GM18505 (cell line): ENCODE results near the gene FLOT2.

Experiments
- ATAC-seq: cut with Tn5 transposase; IDR thresholded peaks from one replicate; pipeline ENCODE4 v1.9.1; 2021; ENCODE audit not compliant: unreplicated experiment
- POLR2A ChIP-seq: IDR thresholded peaks from 4 replicates; pipeline ENCODE4 v1.6.1; 2011; ENCODE audit warnings: borderline replicate concordance; ENCODE audit not compliant: insufficient read depth, insufficient read length; ENCODE audit errors: extremely low read depth

Gene FLOT2

GRCh38 chr17:28929787-28930186, 32.3 kb upstream of the FLOT2 start:
- TF ChIP-seq POLR2A, result no peak
- no peak for ATAC-seq

DNA sequence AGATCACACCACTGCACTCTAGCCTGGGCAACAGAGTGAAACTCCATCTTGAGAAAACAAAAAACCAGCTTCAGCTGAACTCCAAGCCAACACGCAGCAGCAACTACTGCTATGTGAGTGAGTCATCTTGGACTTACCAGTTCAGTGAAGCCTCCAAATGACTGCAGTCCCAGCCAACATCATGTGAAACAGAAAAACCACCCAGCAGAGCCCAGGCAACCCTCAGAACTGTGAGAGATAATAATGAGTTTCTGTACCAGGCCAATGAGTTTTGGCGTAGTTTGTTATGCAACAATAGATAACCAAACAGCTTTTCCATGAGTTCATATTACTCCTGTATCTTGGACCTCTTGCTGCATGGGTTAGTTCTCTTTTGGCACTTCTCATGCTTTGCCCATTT, 30.5 kb upstream of the FLOT2 start:
- ATAC-seq, result no peak
- no peak for TF ChIP-seq POLR2A

DNA sequence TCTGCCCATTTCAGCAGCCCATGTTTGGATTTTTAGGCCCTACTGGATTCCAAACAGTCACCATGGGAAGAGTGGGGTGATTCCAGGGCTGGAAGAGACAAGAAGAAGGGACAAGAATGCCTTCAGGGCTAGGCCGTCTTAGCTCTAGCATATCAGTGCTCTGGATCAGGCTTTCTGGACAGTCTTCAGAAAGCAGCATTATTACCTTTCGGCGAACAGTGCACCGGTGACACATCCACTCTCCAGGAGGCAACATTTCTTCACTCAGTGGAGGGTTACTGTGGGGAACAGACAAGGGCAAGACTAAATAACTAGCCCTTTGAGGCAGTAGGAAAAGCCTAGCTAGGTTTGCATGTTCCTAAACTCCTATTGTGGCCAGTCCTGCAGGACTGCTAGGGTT, 29.3 kb upstream of the FLOT2 start:
- TF ChIP-seq POLR2A, result no peak
- no peak for ATAC-seq

DNA sequence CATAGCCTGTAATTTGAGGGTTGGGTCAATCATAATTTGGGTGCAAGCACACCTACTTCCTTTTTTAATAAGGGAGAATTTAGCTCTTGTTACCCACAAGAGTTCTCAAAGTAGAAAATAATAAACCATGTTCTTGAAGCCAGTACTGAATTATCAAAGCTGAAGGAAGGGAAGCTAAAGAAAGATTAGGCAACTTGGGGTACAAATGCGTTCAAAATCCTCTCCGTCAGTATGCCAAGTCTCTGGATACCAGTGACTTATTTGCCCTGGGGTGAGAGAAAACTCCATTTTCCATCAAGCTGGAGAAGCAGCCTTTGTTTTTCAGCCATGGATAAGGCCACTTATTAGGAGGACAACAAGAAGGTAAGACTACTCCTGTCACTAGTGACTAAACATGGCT, 28.8 kb upstream of the FLOT2 start:
- TF ChIP-seq POLR2A, result no peak
- ATAC-seq, result no peak

GRCh38 chr17:28925912-28926365, 28.4 kb upstream of the FLOT2 start:
- TF ChIP-seq POLR2A, result no peak
- ATAC-seq, result no peak

- no peak for TF ChIP-seq POLR2A
- ATAC-seq, result no peak
Observed at GRCh38 chr17:28920201-28920600, 22.7 kb upstream of the FLOT2 start.

DNA sequence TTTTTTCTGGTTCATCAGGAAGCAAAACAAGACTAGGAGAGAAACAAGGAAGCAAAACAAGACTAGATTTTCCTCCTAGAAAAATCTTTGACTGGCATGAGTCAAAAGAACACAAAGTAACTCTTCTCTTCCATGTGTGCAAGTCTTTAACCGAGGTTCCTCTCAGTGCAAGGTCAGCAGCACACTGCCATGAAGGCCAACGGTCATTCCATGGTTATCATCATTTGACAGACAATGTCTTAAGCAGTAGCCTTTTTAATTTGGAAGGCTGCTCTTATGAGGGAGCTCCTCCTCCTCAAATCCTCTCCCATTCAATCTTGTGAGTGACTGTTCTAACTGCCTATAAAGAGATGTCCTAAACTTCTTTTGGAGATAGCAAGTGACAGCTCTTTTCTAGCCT, 20.8 kb upstream of the FLOT2 start:
- ATAC-seq, result no peak

DNA sequence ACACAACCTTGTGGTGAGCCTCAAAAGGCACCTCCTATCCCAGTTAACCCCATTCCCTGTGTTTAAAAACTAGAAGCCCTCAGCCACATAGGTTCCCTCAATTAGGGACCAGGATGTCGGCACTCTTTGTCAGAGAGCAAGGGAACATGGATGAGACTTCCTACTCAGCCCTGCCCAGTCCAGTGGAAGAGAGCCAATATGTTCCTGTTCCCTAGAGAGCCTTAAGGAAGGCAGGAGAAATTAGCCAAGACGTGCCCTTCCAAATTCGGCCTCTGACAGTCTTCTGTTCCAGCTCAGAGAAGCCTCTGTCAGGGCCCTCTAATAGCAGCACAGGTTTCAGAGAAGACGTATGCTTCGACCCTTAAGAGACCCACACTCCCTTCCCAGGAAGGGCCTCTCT, 19.9 kb upstream of the FLOT2 start:
- no peak for ATAC-seq
- TF ChIP-seq POLR2A, result no peak

More for the DNA sequence above, 20.8 kb upstream of the FLOT2 start:
- no peak for TF ChIP-seq POLR2A

DNA sequence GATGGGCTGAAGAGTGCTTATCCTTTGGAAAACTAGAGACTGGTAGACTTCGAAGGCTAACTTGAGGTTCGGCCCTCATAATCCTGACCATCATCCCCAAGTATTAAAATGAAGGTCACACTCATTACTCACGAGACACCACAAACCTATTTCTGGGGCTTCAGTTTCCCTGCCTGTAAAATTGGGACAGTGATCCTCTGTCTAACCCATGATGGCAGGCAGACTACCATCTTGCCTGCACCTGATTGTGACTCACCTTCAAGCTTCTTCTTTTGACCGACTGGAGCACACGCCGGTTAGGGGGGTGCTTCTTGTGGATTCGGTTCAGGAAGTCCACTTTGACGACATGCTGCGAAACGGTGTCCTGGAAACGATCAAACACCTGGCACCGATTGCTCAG, 19.5 kb upstream of the FLOT2 start:
- no peak for TF ChIP-seq POLR2A
- ATAC-seq, result no peak

DNA sequence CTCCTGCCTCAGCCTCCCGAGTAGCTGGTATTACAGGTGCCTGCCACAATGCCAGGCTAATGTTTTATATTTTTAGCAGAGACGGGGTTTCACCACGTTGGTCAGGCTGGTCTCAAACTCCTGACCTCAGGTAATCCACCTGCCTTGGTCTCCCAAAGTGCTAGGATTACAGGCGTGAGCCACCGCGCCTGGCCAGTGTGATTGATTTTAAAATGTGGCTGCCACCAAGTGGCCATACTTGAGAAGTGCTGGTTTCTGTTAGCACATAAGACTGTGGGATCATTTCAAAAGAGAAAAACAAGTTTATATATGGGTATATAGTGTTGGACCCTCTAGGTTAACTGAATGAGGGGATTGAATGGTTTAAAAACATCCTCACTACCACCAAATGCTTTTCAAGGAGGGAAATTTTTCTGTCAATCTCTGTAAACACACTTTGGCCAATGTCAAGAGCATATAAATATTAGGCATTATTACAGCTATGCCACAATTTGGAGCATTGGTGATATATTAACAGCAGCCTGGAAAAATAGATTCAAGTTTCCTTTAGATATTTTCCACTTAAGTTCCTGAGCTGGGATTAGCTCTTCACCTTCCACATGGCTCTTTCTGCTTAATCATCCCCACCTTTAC, 18.9 kb upstream of the FLOT2 start:
- ATAC-seq, result no peak
- TF ChIP-seq POLR2A, result no peak

DNA sequence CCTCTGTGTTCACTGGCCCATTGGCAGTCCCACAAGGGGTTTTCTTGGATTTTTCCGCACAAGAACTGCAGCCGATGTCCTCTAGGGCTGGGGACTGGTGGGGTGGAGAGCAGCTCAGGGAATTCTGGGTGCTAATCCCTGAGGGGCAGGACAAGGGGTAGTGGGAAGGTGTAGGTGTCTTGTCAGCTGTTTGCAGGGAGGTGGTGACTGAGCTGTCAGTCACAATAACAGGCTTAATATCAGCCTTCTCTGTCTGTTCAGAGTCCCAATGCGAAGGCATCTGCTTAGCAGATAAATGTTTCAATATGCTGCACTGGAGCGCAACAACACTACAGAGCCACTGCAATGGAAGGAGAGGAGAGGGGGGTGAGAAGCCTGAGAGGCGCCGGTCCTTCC, 15.4 kb upstream of the FLOT2 start:
- no peak for ATAC-seq
- no peak for TF ChIP-seq POLR2A

GRCh38 chr17:28912281-28912937, 14.9 kb upstream of the FLOT2 start:
- no peak for TF ChIP-seq POLR2A
- no peak for ATAC-seq

DNA sequence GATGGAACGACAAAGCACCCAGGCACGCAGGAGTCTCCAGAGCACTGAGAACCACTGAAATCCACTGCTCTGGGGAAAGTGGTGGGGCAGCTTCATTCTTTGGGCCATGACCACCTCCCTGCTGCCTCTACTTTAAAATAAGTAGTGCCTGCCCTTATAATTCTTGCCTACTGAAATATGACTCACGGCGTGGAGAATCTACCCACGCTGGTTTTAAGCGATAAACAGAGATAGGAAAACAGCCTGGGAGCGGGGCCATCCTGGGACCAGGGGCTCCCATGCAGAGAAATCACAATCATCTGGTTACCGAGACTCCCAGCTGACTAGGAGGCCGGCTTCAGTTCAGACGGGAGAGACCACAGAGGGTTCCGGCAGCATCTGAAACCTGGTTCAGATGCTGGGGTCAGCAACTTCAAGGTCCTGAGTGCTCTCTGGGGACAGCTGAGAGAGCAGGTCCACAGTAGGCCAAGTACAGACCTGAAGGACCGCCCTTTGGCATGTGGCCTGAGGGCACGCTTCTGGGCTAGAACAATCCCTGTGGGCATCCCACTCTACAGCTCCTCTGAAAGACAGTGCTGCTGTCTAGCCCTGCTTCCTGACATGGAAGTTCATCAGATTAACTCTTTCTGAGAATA, 14.0 kb upstream of the FLOT2 start:
- no peak for TF ChIP-seq POLR2A
- no peak for ATAC-seq

DNA sequence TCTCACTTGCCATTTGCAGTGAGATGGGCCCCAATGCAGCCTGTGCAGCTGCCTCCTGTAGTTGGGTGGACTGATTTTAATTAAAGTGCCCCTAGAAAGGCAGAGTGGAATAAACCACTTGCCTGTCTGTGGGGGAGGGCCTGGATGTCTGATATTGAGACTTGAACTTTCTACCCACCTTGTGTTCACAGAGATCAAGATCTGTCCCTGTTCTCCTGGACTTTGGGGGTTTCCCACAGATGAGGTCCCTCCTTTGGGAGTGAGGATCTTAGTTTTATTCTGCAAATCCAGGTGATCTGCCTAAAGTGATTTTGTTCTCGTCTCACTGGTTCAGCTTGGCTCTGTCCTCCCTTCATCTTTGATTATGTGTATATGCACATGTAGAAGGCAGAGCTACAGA, 13.0 kb upstream of the FLOT2 start:
- no peak for ATAC-seq
- TF ChIP-seq POLR2A, result no peak
